Myocyte (in vitro differentiated cells): ENCODE measurements around the gene SLC18A3. TPM values are rescaled to one million over a fixed set of nuclear protein-coding genes. Genes with fewer than 3 reads are reported as not detected.

Experiments used
- DNase-seq: peaks from one replicate; pipeline ENCODE4 v3.0.0-alpha.2; 2012; ENCODE audit warnings: low read depth
- polyA plus RNA-seq: library from polyadenylated mRNA; unstranded; fragments of >200 nt; gene quantifications from one replicate; pipeline ENCODE4 v1.2.1, GENCODE V29; 2012; ENCODE audit warnings: missing spikeins
- total RNA-seq: library from RNA; depleted of rRNA; stranded (reverse); fragments of >200 nt; gene quantifications from 2 replicates; pipeline ENCODE4 v1.2.3, GENCODE V29; 2014

The SLC18A3 gene
- total RNA-seq: not detected in 2 replicates
- polyA plus RNA-seq: not detected

DNA sequence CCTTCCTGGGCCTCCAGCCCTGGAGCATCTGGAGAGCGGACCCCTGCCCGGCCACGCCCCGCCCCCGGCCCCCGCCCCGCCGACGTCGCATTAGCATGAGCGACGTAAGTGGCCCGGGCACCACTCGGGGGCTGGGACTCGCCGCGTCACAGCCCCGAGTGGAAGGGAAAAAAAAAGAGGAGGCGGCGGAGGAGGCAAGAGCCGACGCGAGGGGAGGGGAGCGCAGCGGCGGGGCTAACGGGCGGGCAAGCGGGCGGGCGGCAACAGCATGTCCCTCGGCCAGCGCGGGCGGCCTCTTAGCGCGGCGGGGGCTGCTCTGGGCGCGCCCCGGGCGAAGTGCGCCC is at the start of gene SLC18A3:
TSS of gene SLC18A3 (plus strand) at position 197 of the 344 bp plus-strand sequence. CDS start 431 bp downstream, outside the sequence.
- DNase-seq: no peak

DNA sequence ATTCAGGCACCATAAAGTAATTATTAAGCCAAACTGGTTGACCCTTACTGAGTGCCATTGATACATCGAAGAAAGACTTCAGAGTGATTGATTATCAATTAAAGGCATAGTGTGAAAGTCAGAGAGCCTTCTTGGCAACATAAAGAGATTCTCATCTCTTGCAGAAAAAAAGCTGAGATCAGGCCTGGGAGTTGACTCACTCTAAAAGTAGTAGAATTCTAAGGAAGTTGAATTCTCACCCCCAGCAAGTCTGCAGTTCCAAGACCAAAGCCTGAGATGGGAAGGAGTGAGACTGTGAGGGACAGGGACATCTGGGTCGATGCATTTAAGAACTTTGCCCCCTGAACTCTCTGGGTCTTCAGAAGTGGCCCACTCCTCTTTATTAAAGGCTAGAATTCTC is 49.6 kb upstream of the SLC18A3 start:
- no peak for DNase-seq

DNA sequence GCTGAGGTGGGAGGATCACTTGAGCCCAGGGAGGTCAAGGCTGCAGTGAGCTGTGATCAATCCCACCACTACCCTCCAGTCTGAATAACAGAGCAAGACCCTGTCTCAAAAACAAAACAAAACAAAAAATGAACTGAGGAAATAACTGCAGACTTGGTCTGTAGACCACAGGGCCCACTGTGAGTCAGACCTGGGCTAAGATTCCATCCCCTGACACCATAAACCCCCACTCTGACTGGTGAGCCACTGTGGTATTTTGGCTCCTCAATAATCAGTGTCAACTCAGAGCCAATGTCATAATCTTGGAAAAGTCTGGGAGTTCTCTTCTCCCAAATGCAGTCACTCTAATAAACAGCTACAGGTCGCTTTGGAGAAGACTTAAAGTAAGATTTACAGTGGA is 47.2 kb upstream of the SLC18A3 start:
- DNase-seq: peak; percentile 3

DNA sequence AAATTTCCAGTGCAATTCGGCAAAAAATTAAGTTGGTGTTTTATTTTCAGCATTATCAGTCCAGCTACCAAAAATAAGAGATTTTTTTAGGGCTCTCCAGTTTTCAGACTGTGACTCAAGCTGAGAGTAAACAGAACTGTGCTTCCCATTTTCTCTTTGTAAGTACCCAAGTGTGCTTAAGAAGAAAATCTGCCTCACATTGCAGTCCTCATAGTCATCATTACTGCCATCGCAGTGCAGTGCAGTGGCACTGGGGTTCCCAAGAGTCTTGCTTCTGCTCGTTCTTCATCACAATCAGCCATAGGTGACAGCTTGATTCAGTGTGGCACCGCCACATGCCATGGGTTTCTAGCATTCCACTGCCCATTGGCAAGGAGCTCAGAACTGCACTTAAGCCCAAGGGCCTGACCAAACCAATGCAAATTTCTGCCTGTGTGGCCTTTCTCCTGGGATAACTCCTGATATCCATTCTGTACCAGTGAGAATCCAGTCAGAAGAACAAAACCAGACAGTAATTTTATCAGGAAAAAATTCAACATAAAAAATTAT is 45.6 kb upstream of the SLC18A3 start:
- DNase-seq: peak; percentile 2

DNA sequence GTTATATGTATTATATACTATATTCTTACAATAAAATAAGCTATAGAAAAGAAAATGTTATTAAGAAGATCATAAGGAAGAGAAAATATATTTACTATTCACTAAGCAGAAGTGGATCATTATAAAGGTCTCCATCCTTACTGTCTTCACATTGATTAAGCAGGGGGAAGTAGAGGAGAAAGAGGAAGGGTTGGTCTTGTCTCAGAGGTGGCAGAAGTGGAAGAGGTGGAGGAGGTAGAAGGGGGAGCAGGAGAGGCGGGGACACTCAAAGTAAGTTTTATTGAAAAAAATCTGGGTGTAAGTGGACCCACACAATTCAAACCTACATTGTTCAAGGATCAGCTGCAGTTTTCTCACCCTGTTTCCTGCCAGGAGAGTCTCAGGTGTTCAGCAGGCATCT is 42.3 kb upstream of the SLC18A3 start:
- no peak for DNase-seq

DNA sequence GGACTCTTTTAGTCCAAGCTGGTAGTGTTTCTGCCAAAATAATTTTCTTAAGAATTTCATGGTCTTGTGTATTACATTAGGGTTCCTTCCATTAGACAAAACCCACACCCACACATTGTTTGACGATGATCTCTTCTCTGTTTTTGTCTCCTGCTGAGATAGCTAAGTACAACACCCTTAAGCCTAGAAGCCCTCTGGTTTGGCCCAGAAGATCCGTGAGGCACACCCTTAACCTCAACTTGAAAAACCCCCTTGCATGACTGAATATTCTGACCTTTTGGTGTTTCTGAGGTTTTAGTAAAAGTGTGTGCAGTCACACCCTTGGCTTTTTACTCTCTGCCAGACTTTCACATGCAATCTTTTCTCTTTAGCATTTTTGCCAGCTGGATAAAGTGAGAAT is 41.9 kb upstream of the SLC18A3 start:
- DNase-seq: peak; percentile 64

DNA sequence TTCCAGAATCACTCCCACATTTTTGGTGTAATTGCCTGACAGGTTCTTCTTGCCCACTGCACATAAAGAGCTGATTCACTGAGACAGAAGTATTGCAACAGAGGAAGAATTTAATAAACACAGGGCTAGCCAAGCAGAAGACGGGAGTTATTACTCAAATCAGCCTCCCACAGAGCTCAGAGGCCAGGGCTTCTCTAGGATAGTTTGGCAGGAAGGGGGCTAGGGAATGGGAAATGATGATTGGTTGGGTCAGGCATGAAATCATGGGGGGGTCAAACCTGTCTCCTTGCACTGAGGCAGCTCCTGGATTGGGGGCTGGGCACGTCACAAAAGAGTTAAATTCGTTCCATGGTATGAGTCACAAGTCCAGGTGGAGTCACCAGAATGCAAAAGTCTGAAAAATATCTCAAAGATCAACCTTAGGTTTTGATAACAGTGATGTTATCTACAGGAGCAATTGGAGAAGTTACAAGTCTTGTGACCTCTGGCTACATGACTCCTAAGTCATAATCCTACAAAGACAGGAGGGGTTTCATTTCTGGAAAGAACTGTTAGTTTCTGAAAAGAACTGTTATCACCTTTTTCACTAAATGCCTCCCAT is 41.0 kb upstream of the SLC18A3 start:
- peak; percentile 3 for DNase-seq

DNA sequence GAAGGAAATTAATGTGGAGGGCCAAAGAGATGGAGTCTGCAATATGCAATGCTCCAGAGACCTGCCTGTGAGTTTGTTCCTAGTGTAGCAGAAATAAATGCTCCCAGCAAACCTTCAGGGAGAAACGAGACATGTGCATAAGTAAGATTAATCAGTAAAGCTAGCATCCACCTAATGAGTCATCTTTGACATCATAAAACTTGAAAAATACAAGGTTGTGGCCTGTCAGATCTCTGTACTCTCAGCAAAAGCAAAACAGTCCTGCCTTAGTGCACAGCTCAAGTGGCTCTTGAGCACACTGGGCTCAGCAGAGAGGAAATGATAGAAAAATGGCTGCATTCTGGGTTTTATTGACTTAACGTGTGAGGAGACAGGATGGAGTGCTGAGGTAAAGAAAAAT is 38.7 kb upstream of the SLC18A3 start:
- no peak for DNase-seq

DNA sequence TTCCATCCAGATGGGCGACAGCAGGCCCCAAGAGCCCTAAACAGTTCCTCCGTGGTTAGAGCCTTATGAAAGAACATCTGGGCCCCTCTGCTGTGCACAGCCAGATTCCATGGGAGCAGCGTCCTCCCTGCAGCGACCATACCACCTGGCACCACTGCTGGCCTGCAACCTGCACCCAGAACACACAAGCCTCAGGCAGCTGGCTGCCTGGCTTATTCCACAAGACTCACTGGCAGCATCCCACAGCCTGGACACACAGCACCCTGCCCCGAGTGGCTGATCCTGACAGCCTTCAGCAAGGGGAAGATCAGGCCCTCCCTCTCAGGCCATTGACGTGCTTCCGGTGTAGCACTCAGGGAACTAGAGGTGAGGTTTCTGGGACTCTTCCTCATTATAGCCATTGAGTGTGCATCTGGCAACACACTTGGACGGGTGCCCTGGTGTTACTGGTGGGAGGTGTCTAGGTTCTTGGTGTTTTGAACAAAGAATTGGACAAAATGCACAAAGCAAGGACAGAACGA is 37.5 kb upstream of the SLC18A3 start:
- no peak for DNase-seq

DNA sequence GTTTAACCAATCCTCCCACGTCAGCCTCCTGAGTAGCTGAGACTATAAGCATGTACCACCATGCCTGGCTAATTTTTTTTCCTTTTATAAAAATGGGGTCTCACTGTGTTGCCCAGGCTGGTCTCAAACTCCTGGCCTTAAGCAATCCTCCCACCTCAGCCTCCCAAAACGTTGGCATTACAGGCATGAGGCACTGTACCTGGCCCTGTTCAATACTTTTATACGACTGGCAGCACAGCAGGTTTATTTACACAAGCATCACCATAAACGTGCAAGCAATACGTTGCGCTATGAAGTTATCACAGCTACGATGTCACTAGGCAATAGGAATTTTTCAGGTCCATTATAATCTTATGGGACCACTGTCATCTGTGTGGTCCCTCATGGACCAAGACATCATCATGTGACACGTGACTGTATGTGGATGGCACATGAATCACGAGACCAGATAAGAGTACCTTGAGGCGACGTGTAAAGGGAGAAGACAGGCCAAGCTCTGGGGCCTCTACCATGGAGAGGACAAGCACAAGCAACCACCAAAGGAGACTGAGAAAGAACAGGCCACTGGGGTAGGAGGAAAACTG is 34.5 kb upstream of the SLC18A3 start:
- no peak for DNase-seq

DNA sequence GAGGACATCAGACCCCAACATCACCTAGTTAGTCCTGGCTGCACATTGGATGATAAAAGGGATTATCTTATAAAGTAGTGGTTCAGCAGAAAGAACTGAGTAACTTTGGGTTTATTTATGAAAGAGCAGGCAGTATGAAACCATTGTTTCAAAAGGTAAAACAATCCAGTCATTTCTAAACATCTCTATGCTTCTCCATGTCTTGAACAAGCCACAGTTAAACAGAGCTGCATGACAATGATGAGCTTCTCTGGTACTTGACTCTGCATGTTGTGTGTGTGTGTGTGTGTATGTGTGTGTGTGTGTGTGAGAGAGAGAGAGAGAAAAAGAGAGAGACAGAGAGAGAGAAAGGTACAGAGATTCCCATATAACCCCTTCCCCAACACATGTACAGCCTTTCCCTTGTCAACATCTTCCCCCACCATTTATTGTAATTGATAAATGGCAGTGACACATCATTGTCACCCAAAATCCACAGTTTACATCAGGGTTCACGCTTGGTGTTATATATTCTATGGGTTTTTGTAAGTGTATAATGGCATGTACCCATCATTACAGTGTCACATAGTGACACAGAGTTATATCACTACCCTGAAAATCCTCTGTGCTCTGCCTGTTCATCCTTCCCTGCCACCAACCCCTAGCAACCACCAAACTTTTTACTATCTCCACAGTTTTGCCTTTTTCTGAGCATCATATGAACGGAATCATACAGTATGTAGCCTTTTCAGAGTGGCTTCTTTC is 32.8 kb upstream of the SLC18A3 start:
- no peak for DNase-seq

DNA sequence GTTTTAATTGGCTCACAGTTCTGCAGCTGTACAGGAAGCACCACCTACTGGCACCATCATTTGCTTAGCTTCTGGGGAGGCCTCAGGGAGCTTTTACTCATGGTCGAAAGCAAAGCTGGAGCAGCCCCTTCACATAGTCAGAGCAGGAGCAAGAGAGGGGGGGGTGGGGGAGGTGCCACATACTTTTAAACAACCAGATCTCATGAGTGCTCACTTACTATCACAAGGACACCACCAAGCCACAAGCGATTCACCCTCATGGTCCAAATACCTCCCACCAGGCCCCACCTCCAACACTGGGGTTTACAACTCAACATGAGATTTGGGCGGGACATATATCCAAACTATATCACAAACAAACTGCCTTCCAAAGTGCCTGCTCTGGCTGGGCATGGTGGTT is 31.7 kb upstream of the SLC18A3 start:
- DNase-seq: no peak

DNA sequence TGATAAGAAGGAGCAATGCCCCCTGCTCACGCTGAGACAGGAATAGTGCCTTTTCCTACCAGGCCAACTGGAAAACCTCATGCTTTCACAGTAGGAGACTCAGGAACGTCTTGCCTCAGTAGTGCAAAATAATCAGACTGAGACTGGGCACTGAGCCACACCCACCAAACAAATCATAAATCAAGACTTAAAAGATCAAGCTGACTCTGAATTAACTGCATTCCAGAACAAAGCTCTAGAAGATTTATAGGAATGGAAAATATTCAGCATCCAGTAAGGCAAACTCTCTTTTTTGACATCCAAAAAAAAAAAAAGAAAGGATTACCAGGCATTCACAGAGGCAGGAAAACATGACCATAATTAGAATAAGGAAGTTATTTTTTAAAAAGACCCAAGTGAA is 30.5 kb upstream of the SLC18A3 start:
- DNase-seq: no peak

DNA sequence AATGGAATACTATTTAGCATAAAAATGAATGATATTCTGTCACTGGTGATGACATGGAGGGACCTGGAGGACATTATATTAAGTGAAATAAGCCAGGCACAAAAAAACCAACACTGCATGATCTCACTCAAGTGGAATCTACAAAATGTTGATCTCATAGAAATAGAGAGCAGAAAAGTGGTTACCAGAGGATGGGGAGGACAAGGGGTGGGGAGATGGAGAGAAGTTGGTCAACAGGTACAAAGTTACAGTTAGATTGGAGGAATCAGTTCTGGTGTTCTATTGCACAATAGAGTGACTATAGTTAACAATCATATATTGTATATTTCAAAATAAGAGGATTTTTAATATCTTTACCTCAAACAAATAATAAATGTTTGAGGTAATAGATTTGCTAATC is 24.7 kb upstream of the SLC18A3 start:
- no peak for DNase-seq

DNA sequence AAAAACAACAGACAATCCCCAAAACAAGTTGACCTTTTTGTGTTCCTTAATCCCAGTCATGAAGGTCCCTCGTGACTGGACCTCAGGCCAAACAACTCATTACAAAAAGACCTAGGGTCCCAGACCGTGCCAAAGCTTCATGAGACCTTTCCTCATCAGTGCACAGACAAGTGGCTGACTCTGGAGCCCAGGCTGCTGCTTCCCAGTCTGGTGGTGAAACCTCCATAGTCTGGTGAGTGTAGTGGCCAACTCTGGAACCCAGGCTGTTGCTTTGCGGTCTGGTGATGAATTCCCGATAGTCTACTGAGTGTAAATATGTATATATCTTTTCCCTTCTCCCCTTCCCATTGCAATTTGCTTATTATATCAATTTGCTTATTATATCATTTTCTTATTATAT is 22.1 kb upstream of the SLC18A3 start:
- no peak for DNase-seq

DNA sequence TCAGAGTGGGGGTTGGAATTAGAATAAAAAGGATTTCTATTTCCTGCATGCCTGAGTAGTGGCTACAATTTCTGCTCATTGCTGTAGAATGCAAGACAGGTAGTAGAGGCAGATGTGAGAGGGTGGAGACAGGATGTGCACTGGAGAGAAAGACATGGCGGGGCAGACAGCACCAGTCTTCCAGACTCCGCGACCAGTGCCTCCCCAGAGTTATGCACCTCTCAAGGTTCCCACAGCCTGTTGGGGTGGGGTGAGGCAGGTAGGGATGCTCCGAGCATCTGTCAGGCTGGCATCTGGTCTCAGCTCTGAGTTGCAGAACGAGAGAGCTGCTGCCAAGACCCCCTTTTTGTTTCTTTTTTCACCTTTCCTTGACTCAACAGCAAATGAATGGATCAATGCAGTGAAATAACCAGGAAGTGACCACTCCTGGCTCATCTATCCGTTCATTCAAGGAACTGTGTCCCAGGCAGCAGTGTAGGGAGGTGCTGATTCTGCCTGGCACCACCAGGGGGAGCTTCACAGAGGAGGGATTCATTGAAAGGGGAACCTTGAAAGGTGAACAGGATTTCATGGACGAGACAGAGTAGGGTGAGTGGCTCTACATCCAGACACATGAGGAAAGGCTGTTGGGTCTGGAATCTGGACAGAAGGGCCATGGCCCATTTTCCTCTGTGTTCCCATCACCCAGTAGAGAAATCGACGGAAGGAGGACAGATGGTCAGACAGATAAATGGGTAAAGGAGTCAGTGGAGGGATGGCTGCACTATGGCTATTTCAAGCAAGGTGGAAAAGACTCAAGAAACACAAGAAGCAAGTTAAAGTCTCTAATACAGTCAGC is 17.2 kb upstream of the SLC18A3 start:
- DNase-seq: peak; percentile 70

DNA sequence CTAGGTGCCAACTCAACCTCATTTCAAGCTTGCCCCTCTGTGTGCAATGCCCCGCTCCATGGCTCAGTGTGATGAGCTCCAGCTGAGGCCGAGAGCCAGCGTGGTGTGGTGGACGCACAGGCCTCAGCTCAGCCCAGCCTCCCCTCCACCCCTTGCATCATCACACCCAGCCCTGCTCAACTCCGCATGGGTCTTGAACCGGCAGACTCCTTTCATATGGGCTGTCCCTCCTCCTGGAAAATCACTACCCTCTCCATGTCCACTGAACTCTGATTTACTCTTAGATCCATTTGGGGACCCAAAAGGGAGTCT is 16.6 kb upstream of the SLC18A3 start:
- DNase-seq: no peak

DNA sequence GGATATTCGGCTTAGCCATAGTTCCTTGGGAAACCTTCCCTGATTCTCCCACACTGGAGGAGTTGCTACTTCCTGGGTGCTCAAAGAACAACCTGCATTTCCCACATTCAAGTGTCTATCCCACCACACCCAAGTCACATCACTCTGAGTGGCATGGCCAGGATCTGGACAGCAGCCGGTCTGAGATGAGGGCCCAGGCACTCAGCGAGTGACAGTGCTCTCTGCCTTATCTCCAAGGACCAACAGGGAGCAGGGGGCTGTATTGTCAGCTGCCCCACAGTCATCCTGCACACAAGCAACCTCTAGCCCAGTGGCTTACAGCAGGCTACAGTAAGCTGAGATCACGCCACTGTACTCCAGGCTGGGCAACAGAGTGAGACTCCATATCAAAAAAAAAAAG is 16.1 kb upstream of the SLC18A3 start:
- no peak for DNase-seq

DNA sequence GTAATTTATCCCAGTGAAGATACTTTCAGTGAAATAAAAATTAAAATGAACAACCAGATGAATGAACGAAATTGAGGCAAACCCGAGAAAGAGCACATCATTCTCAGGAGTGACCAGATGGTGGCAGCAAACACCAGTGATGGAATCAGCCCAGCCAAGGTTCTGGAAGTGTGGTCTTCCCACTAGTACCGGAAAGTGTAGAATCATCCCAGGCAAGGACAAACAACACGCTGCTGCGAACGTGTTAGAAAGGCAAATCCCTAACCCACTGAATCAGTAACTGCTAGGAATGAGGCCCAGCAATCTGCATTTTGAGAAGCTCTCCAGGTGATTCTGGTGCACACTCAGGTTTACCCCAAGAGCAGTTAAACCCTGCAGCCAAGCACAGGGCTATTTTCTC is 15.5 kb upstream of the SLC18A3 start:
- DNase-seq: peak; percentile 65

DNA sequence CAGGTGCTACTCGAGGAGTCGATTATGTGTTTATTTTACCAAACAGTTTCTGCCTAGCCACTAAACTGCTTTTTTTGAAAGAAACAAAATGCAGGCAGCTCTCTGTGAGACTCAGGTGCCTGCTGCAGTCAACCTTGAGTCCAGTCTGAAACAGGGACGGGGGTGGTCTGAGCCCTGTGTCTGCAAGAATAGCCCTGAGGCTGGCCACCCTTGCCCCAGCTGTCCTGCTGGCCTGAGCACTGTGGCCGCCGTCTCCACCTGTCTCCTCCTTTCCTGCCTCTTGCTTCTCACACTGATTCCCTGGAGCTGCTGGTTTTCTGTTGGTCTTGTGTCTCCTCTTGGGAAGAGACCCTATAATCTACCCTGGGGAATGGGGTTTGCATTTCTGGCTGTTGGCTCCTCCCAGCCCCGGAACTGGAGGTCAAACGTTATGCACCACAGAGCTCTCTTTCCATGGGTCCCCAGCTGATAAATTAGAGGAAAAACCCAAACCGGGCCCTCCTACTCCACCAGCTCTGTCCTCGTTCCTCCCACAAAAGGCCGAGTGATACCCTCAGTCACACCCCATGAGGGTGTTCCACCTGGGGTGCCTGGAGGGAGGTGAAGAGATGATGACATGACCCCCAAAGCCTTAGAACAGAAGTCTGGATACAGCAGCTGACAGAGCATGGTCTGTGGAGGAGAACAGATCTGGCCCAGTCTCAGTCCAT is 15.0 kb upstream of the SLC18A3 start:
- peak; percentile 12 for DNase-seq
